DMS 273 (cell line): ENCODE results near the gene UBL3.
A peak's percentile ranks its signal among the peaks of the same experiment; 100 is the strongest.

Experiments used
- DNase-seq: peaks from one replicate; lab custom pipeline; 2025; ENCODE audit not compliant: unreplicated experiment; lab: John Stamatoyannopoulos, UW

UBL3 gene

GRCh38 chr13:29850213-29850898, at the start of gene UBL3:
TSS of gene UBL3 (minus strand) at chr13:29850617. CDS start at chr13:29849538, 1,079 bp downstream.
- peak; percentile 97 for DNase-seq

GRCh38 chr13:29897102-29897501, 46.7 kb upstream of the UBL3 start:
- no peak for DNase-seq

GRCh38 chr13:29893438-29893837, 43.0 kb upstream of the UBL3 start:
- DNase-seq: no peak

GRCh38 chr13:29892151-29892550, 41.7 kb upstream of the UBL3 start:
- DNase-seq: no peak

- DNase-seq: no peak
Measured at GRCh38 chr13:29889111-29889510, 38.7 kb upstream of the UBL3 start.

- no peak for DNase-seq
Measured at GRCh38 chr13:29888306-29888705, 37.9 kb upstream of the UBL3 start.

- DNase-seq: no peak
Measured at GRCh38 chr13:29887686-29888085, 37.3 kb upstream of the UBL3 start.

- no peak for DNase-seq
Measured at GRCh38 chr13:29887030-29887557, 36.7 kb upstream of the UBL3 start.

GRCh38 chr13:29886446-29886845, 36.0 kb upstream of the UBL3 start:
- DNase-seq: no peak

- no peak for DNase-seq
Measured at GRCh38 chr13:29885989-29886388, 35.6 kb upstream of the UBL3 start.

GRCh38 chr13:29884671-29885430, 34.4 kb upstream of the UBL3 start:
- no peak for DNase-seq

- DNase-seq: no peak
Measured at GRCh38 chr13:29883941-29884518, 33.6 kb upstream of the UBL3 start.

- DNase-seq: no peak
Measured at GRCh38 chr13:29882076-29882475, 31.7 kb upstream of the UBL3 start.

GRCh38 chr13:29878101-29878500, 27.7 kb upstream of the UBL3 start:
- DNase-seq: no peak

- DNase-seq: no peak
Measured at GRCh38 chr13:29877456-29878078, 27.1 kb upstream of the UBL3 start.

GRCh38 chr13:29875646-29876045, 25.2 kb upstream of the UBL3 start:
- no peak for DNase-seq

- no peak for DNase-seq
Measured at GRCh38 chr13:29868581-29868980, 18.2 kb upstream of the UBL3 start.

- DNase-seq: no peak
Measured at GRCh38 chr13:29865934-29866333, 15.5 kb upstream of the UBL3 start.

- no peak for DNase-seq
Measured at GRCh38 chr13:29861694-29862110, 11.3 kb upstream of the UBL3 start.

- no peak for DNase-seq
Measured at GRCh38 chr13:29859971-29860370, 9.6 kb upstream of the UBL3 start.

- DNase-seq: no peak
Measured at GRCh38 chr13:29858667-29859066, 8.2 kb upstream of the UBL3 start.
